HL-60/S4 treated with phorbol 12-myristate 13-acetate at 8.2 ng/mL for 4 days and 3 days (cell line): ENCODE data around the gene DNAJC22.
"Not testable (repeated sequence)": the region's sequence is repeated elsewhere in the genome, so short reads cannot be mapped to it uniquely, and the experiment has no call there.

Source experiments
- in situ Hi-C: fragments of 300-500 bp; cut with MboI; formaldehyde crosslinking; loops from 2 replicates; pipeline ENCODE4 v1.15.0; 2022; ENCODE audit warnings: low sequenced_read_pairs

The DNAJC22 gene

DNA sequence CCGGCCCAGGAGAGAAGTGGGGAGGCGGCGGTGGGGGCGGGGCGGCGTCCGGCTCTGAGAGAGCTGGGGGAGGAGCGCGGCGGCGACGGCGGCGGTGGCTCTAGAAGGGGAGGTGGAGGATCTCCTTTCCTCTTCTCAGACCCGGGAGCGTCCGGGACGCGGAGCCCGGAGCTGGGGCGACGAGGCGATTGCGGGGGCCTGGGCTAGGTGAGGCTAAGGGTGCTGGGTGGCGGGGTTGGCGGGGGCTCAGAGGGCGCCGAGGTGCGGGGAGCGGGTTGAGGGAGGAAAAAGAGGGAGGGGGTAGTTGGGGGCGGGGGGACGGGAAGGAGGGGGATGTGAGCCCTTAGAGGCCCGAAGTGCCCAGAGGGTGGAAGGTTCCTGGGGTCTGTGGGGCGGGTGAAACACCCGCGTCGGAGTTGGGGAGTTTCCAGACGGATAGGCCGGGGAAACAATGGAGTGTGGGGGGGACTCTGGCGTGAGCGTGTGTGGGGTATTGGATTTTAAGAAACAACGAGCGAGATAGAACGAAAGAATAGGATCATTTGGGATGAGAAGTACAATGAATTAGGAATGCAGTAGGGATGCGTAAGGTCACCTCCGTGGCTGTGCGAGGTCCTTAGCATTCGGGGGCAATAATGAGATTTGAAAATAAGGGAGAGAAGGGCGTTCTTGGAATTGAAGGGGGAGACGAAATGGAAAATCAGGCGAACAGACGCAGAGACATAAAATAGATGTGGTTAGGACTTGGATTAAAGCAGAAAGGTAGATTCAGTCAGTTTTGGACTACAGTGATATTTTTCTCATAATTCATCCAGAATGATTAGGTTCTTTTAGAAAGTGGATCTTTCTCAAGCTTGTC, 20.9 kb downstream of the DNAJC22 start, which contains the start of gene SPATS2:
Gene SPATS2, plus strand, starts transcription at position 82 of the 859 bp plus-strand sequence. CDS start 93,551 bp downstream, outside the sequence.
- in situ Hi-C loops, result loop anchor here (10.0 kb wide), 1 partner anchor 137 kb away; no protein-coding TSS in a partner anchor

DNA sequence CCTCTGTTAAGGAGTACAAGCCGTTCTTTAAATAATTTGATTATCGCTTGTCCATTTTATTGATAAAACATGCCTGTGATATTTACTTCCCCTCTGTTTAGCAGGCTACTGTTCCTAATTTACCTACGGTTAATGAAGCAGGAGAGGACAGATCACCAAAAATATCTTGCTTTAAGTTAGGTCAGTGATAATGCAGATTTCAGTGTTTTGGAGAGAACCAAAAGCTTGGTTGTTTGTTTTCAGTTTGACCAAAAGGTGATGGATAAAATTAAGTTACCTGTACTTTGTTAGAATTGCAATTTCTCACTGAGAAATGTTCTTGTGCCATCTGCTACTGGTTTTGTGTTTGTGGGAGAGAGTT, 21.5 kb downstream of the DNAJC22 start:
- in situ Hi-C loops, result loop anchor here (10.0 kb wide), 1 partner anchor 137 kb away; no protein-coding TSS in a partner anchor

GRCh38 chr12:49369411-49370145, 22.9 kb downstream of the DNAJC22 start:
- in situ Hi-C loops, result loop anchor here (10.0 kb wide), 1 partner anchor 135 kb away; no protein-coding TSS in a partner anchor

DNA sequence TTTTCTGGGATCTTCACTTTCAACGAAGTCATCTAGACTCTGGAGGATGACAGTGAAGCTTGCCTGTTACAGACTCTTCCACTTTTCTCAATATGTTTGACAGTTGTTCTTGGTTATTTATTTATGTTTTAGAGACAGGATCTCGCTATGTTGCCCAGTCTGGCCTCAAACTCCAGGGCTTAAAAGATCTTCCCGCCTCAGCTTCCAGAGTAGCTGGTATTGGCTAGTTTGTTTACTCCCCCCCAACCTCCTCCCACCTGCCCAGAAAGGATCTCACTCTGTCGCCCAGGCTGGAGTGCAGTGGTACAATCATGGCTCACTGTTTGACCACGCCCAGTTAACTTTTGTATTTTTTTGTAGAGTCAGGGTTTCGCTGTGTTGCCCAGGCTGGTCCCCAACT, 23.9 kb downstream of the DNAJC22 start:
- in situ Hi-C loops, result no loop called here

- in situ Hi-C loops, result no loop called here
Observed at GRCh38 chr12:49375406-49375805, 28.7 kb downstream of the DNAJC22 start.

- in situ Hi-C loops, result no loop called here
Observed at GRCh38 chr12:49377386-49377785, 30.7 kb downstream of the DNAJC22 start.

GRCh38 chr12:49380184-49380583, 33.5 kb downstream of the DNAJC22 start:
- in situ Hi-C loops, result not testable (repeated sequence)

DNA sequence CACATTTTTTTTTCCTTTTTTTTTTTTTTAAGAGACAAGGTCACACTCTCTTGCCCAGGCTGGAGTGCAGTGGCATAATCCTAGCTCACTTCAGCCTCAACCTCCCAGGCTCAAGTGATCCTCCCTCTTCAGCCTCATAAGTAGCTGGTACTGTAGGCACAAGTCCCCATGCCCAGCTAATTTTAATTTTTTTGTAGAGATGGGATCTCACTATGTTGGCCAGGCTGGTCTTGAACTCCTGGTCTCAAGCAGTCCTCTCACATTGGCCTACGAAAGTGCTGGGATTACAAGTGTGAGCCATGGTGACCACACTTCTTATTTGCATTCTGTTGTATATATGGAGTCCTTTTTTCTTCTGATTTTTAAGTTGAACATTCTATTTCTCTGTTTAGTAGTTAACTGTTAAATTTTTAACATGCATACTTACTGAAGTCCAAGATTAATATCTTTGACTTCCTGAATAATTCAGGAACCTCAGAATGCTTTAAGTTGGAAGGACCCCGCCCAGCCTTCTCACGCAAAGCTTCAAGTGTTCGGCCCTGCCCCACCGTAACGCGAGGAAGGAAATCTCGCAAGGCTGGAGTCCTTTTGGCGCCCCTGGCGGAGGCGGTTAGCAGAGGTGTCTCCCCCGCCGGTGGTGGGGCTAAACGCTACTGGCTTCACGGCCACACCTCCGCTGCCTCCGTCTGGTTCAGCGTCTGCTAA, 42.1 kb downstream of the DNAJC22 start:
- in situ Hi-C loops, result no loop called here

DNA sequence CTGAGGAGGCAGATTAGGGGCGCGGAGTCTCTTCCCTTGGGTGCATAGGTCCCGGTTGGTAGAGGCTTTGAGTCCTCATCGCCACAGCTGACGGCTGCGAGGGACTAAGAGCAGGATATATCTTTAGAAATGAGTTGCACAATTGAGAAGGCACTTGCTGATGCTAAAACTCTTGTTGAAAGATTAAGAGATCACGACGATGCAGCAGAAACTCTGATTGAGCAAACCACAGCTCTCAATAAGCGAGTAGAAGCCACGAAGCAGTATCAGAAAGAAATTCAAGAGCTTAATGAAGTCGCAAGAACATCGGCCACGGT, 42.7 kb downstream of the DNAJC22 start:
- in situ Hi-C loops, result no loop called here

DNA sequence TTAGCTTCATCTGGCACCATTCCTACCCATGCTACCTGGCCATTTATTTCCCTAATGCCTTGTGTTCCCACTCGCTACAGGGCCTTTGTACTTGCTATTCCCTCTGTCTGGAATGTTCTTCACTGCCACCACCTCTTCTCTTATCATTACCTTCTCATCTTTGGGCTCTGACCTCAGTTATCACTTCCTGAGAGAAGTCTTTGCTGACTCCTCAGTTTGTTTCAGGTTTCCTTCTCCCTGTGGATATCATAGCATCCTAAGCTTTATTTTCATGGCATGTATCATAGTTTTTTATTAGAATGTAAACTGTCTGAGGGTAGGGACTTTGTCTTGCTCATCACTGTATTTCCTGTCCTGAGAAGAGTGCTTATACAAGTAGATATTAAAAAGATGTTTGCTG, 50.3 kb downstream of the DNAJC22 start:
- in situ Hi-C loops, result no loop called here

DNA sequence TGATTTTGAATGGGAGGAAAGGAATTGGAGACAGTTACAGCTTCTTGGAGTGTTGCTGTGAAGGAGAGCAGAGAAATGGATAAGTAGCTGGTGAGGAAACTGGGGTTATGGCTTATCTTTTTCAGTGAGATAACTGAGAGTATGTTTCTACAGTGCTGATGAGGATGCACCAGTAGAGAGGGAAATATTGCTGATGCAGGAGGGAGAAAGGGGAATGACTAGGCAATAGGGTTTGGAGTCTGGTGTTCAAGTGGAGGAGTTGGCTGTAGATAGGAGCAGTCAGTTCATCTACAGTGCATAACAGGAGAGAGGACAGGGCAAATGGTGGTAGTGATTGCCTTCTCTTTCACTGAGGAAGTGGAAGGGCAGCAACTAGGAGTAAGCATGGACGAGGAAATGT, 53.6 kb downstream of the DNAJC22 start:
- in situ Hi-C loops, result no loop called here
